Sigmoid colon (tissue), 7 donors: Measurements from ENCODE around the gene CHRNA7. TPM values are rescaled to one million over a fixed set of nuclear protein-coding genes. Genes with fewer than 3 reads are reported as not detected.
"Not testable (repeated sequence)": the region's sequence is repeated elsewhere in the genome, so short reads cannot be mapped to it uniquely, and the experiment has no call there.

Experiments used
- DNase-seq: peaks from one replicate; pipeline ENCODE4 v3.0.0-alpha.2; 2019
- H3K27ac ChIP-seq, 4 donors: fragments of 200-600 bp; sonication (generic); one replicate each; pipeline ENCODE4 v1.5.1; 2016 to 2019; ENCODE audit warnings: mild to moderate bottlenecking in 1 of 4
- H3K27me3 ChIP-seq, 3 donors: fragments of 200-600 bp; sonication (generic); one replicate each; pipeline ENCODE4 v1.5.1; 2019; ENCODE audit warnings: mild to moderate bottlenecking in 1 of 3
- H3K36me3 ChIP-seq, 4 donors: fragments of 200-600 bp; sonication (generic); one replicate each; pipeline ENCODE4 v1.5.1; 2016 to 2019
- H3K4me1 ChIP-seq, 4 donors: fragments of 200-600 bp; sonication (generic); one replicate each; pipeline ENCODE4 v1.5.1; 2017 to 2019
- H3K4me3 ChIP-seq, 4 donors: fragments of 200-600 bp; sonication (generic); one replicate each; pipeline ENCODE4 v1.5.1; 2017 to 2019; ENCODE audit warnings: mild to moderate bottlenecking in 2 of 4, moderate library complexity in 1 of 4
- H3K9me3 ChIP-seq, 4 donors: fragments of 200-600 bp in 3 of 4; sonication (generic) in 3 of 4; one replicate each; pipeline versions ENCODE4 v1.5.1 to v1.6.1; 2013 to 2019
- EP300 ChIP-seq, 4 donors: sonication (generic); formaldehyde crosslinking; IDR thresholded peaks; one replicate each; pipeline ENCODE4 v1.6.1; 2017; ENCODE audit warnings: antibody characterized with exemption in 4 of 4
- POLR2A ChIP-seq, 2 donors: fragments of 450-650 bp; IDR thresholded peaks; one replicate each; pipeline ENCODE4 v1.6.1; 2016; ENCODE audit warnings: antibody characterized with exemption in 2 of 2, mild to moderate bottlenecking in 2 of 2, moderate library complexity in 2 of 2
- POLR2AphosphoS5 ChIP-seq, 4 donors: sonication (generic); formaldehyde crosslinking; IDR thresholded peaks; one replicate each; pipeline ENCODE4 v1.6.1; 2017; ENCODE audit warnings: antibody characterized with exemption in 4 of 4
- WGBS, 2 donors: extraction: QIAGEN DNeasy Blood & Tissue Kit; methylation state at CpG; one replicate each; pipeline ENCODE4 v1.1.7; 2013; 5-methylcytosine and 5-hydroxymethylcytosine counted together
- intact Hi-C: fragments of 100-400 bp; cut with DNase I; formaldehyde crosslinking; loops from one replicate; pipeline ENCODE4 v1.15.1; 2023
- polyA plus RNA-seq, 3 donors: library from polyadenylated mRNA; stranded (reverse); fragments of 200-250 nt; gene quantifications; one replicate each; pipeline ENCODE4 v1.2.3, GENCODE V29; 2013
- total RNA-seq, 4 donors: library from RNA; depleted of rRNA; stranded (reverse); fragments of >200 nt; gene quantifications; one replicate each; pipeline ENCODE4 v1.1.0, GENCODE V29; 2016
- TF ChIP-seq, protein P1 (sequence below), 4 experiments: fragments of 450-650 bp in 3 of 4; fragments of 200-600 bp in 1 of 4; IDR thresholded peaks; one replicate each; pipeline ENCODE4 v1.5.1; 2016 to 2019; ENCODE audit warnings: antibody characterized with exemption in 4 of 4, mild to moderate bottlenecking in 3 of 4, moderate library complexity in 2 of 4
- donor health status: healthy with polysubstance abuse.
- donor health status: Bipolar disorder and iron deficiency.
- donor health status: healthy.

CHRNA7 gene
- total and polyA plus RNA-seq, 7 donors = 0.54 to 7.8 (median 1.4) TPM; not detected in 1

GRCh38 chr15:32130823-32131222 is 100.5 kb downstream of the CHRNA7 start:
- Histone ChIP-seq H3K9me3 (no peaks in the 10 kb centered on the region), H3K4me3 (no peak overlapping the region), H3K4me1 (peaks cover 0 to 9% (median 0%) of the 10 kb centered on the region in 4 donors), H3K27ac (no peak overlapping the region), H3K27me3 (no peaks in the 10 kb centered on the region), H3K36me3 (no peaks in the 10 kb centered on the region)
- 94 to 97% methylated on average over 3 of the region's 3 CpGs for WGBS, 2 donors
- TF ChIP-seq EP300 (IDR thresholded peaks at IDR 0.05) (no peak), POLR2AphosphoS5 (IDR thresholded peaks at IDR 0.05) (no peak), POLR2A (IDR thresholded peaks at IDR 0.05) (no peak)
- TF ChIP-seq, protein P1, sequence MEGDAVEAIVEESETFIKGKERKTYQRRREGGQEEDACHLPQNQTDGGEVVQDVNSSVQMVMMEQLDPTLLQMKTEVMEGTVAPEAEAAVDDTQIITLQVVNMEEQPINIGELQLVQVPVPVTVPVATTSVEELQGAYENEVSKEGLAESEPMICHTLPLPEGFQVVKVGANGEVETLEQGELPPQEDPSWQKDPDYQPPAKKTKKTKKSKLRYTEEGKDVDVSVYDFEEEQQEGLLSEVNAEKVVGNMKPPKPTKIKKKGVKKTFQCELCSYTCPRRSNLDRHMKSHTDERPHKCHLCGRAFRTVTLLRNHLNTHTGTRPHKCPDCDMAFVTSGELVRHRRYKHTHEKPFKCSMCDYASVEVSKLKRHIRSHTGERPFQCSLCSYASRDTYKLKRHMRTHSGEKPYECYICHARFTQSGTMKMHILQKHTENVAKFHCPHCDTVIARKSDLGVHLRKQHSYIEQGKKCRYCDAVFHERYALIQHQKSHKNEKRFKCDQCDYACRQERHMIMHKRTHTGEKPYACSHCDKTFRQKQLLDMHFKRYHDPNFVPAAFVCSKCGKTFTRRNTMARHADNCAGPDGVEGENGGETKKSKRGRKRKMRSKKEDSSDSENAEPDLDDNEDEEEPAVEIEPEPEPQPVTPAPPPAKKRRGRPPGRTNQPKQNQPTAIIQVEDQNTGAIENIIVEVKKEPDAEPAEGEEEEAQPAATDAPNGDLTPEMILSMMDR (IDR thresholded peaks at IDR 0.05) = no peak
- intact Hi-C loops = no loop called here
- no peak for DNase-seq

DNA sequence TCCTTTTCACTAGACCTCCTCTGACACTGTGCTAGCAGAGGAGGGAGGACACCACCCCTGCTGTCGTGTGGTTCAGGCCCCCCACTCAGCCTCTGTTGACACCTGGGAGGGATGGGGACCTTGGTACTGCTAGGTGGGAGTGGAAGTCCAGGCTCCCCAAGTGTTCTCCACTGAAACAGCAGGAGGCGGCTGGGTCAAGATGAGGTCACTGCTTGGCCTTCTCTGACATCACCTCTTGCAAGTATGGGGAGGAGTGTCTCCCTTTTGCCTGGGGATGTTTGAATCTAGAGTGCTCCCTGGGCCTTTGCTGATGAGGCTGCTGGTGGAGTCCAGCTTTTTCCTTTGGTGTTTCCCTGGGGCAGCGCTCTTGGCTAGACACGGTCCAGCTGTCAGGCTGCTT is 101.5 kb downstream of the CHRNA7 start:
- Histone ChIP-seq H3K36me3 (no peaks in the 10 kb centered on the region), H3K9me3 (no peaks in the 10 kb centered on the region), H3K4me1 (peaks cover 0 to 10% (median 0%) of the 10 kb centered on the region in 4 donors), H3K4me3 (no peak overlapping the region), H3K27me3 (no peaks in the 10 kb centered on the region), H3K27ac (no peak overlapping the region)
- DNase-seq = no peak
- intact Hi-C loops = no loop called here
- TF ChIP-seq, protein P1 (IDR thresholded peaks at IDR 0.05) = no peak
- no peak for TF ChIP-seq POLR2AphosphoS5 (IDR thresholded peaks at IDR 0.05)
- WGBS, 2 donors = 92 to 93% methylated on average over 4 of the region's 4 CpGs

DNA sequence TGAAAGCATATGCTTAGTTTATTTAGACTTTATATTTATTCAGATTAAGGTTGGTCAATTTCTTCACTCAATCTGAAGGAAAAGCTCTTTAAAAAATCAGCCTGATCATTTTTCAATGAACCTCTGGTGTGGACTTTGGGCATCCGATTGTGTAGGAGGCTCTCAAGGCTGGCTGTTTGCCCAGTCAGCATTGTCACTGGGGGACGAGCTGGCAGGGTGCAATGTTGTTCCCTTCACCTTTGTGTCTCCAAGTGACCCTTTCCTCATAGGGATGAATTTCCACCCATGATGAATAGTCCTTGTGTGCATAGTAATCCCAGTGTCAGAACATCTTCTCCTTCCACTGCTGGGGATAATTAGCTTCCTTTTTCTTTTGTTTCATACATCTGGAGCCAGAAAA is 102.5 kb downstream of the CHRNA7 start:
- intact Hi-C loops = no loop called here
- TF ChIP-seq EP300 (IDR thresholded peaks at IDR 0.05) (no peak), POLR2AphosphoS5 (IDR thresholded peaks at IDR 0.05) (no peak), POLR2A (IDR thresholded peaks at IDR 0.05) (no peak)
- TF ChIP-seq, protein P1 (IDR thresholded peaks at IDR 0.05) = no peak
- DNase-seq = no peak
- Histone ChIP-seq H3K4me3 (no peak overlapping the region), H3K27ac (no peak overlapping the region), H3K9me3 (no peaks in the 10 kb centered on the region), H3K36me3 (no peaks in the 10 kb centered on the region), H3K27me3 (no peaks in the 10 kb centered on the region), H3K4me1 (peaks cover 0 to 10% (median 0%) of the 10 kb centered on the region in 4 donors)
- WGBS, 2 donors = 66 to 72% methylated on average over 2 of the region's 2 CpGs

GRCh38 chr15:32134842-32135241 is 104.5 kb downstream of the CHRNA7 start:
- Histone ChIP-seq H3K27me3 (no peaks in the 10 kb centered on the region), H3K9me3 (no peaks in the 10 kb centered on the region), H3K36me3 (no peaks in the 10 kb centered on the region), H3K4me3 (no peak overlapping the region), H3K27ac (no peak overlapping the region), H3K4me1 (peaks cover 0 to 10% (median 0%) of the 10 kb centered on the region in 4 donors)
- 69 to 76% methylated on average over 5 of the region's 5 CpGs for WGBS, 2 donors
- no peak for DNase-seq
- intact Hi-C loops = no loop called here
- no peak for TF ChIP-seq EP300 (IDR thresholded peaks at IDR 0.05)
- TF ChIP-seq POLR2A (IDR thresholded peaks at IDR 0.05) = no peak
- TF ChIP-seq, protein P1 (IDR thresholded peaks at IDR 0.05) = no peak
- TF ChIP-seq POLR2AphosphoS5 (IDR thresholded peaks at IDR 0.05) = no peak

DNA sequence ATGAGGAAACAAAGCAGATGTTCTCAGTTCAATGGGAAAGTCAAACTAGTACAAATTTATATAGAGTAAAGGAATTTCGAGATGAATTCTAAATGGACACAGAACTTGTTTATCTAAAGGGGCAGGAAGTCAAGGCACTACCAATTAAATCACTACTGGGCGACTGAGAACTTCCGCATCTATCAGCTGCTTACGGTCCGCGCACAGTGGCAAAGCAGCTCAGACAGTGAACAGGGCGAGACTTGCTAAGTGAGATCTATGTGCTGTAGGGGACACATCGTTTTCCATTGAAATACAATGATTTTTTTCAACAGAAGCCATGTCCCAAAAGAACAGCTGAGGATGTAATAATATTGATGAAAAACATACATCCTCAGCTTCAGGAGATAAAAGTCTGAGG is 105.0 kb downstream of the CHRNA7 start:
- WGBS, 2 donors = 66 to 80% methylated on average over 8 of the region's 8 CpGs
- no peak overlapping the region for H3K4me3 ChIP-seq
- no peak for TF ChIP-seq POLR2A (IDR thresholded peaks at IDR 0.05)
- TF ChIP-seq POLR2AphosphoS5 (IDR thresholded peaks at IDR 0.05) = no peak
- no peak for TF ChIP-seq EP300 (IDR thresholded peaks at IDR 0.05)
- TF ChIP-seq, protein P1 (IDR thresholded peaks at IDR 0.05) = no peak

DNA sequence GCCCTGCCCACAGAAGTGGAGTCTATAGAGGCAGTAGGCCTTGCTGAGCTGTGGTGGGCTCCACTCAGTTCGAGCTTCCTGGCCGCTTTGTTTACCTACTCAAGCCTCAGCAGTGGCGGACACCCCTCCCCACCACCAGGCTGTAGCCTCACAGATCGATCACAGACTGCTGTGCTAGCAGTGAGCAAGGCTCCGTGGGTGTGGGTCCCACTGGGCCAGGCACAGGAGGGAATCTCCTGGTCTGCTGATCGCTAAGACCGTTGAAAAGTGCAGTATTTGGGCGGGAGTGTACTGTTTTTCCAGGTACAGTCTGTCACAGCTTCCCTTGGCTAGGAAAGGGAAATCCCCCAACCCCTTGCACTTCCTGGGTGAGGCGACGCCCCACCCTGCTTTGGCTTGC is 115.2 kb downstream of the CHRNA7 start:
- H3K27ac ChIP-seq, H3K27me3 ChIP-seq, H3K4me1 ChIP-seq, DNase-seq, H3K9me3 ChIP-seq, intact Hi-C loops, H3K36me3 ChIP-seq, H3K4me3 ChIP-seq: not testable (repeated sequence)
- 90 to 91% methylated on average over 10 of the region's 10 CpGs for WGBS, 2 donors

More for the DNA sequence above, 105.0 kb downstream of the CHRNA7 start:
- no peaks in the 10 kb centered on the region for H3K36me3 ChIP-seq
- no peak overlapping the region for H3K27ac ChIP-seq
- no peaks in the 10 kb centered on the region for H3K9me3 ChIP-seq
- H3K4me1 ChIP-seq = peaks cover 0 to 10% (median 0%) of the 10 kb centered on the region in 4 donors
- DNase-seq = no peak
- intact Hi-C loops = no loop called here
- H3K27me3 ChIP-seq = no peaks in the 10 kb centered on the region
